SKM-1 (cell line): ENCODE data around the gene AMOTL1.

ENCODE experiments used
- DNase-seq: peaks from one replicate; lab custom pipeline; 2025; ENCODE audit not compliant: unreplicated experiment; lab: John Stamatoyannopoulos, UW

The AMOTL1 gene

DNA sequence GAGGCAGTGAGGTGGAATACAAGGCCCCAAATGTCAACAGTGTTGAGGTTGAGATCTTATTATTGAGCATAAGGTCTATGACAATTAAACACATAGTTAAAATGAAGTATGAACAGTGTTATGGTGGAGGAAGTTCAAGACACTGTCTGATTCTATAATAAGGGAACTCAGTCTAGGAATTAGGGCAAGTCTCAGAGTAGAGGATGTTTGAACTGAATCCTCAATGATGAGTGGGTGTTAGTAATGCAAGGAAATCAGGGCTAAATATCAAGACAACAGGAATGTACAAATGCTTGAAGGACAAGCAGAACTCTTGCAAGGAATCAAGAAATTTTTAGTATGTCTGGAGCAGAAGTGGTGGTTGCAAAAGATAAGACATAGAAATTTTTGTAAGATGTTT is 152.2 kb downstream of the AMOTL1 start:
- no peak for DNase-seq

DNA sequence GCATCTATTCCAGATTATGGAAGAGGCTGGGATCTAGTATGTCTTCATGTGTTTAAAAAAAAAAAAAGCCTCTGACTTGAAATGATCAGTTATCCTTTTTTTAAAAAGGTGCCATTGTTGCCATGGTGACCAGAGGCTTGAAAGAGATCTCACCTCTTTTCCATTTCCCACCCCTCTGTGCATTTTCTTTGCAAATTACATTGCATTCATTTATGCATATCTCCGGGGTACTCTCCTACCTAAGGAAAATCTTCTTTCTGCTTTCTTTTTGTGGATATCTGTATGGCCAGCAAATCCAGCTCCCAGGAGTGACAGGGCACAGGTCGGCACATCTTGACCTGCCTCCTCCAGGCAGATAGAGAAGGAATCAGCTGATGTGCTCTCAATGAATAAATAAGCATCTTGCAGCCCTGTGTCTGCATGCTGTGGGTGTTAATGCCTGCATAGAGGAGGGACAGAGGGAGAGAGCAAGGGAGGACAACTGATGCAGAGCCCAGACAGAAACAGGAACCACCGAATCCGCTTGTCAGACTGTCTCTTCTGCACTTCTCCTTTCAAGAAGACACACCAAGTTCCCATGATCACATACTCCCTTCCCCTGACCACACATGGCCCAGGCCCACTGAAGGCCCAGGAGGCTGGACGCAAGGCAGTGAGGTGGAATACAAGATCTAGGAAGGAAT is 154.3 kb downstream of the AMOTL1 start:
- peak; percentile 58 for DNase-seq

DNA sequence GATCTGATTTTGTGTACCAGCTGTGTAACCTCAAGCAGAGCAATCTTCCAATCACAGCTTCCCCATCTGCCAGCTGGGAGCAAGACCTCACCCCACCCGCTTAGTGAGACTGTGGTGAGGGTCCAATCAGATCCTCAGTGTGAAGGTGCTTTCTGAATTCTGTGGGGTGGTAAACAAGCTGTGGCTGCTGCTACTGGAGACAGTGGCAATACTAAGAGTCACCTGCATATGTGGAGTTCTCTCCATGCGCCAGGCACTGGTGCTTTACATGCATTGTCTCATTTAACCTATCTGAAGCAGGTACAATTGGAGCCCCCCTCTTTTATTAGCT is 154.8 kb downstream of the AMOTL1 start:
- no peak for DNase-seq

DNA sequence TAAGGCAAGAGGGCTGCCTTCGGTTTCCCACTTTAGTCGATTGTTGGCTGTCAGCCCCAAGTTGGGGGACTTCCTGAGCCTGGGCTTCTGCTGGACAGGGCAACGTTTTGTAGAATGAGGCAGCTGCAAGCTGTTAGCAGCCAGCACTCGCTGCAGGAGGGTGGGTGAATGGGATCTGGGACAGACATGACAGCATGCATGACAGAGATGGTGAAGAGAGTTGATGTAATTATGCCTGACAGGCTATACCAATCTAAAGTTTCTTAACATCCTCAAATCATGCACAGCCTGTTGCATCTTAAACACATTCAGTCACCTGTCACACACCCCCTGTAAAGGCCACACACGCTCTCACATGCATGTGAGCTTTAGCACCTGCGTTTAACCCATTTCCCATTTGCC is 156.0 kb downstream of the AMOTL1 start:
- DNase-seq, result no peak

DNA sequence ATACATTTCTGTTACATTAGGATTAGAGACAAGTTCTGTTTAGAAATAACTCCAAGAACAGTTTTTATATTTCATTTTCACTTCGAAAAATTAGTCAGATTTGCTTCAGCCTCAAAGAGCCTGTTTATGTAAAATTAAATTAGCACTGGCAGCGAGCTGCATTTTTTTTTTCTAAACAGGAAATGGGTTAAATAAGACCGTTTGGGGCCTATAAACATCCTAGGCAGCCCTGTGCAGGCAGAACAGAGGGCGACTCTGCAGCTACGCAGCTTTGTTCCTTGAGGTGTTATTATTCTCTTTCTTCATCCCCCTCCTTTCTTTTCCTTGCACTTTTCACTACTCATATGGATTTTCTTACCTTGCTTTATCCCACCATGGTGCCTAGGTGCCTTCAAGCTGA is 156.5 kb downstream of the AMOTL1 start:
- no peak for DNase-seq

DNA sequence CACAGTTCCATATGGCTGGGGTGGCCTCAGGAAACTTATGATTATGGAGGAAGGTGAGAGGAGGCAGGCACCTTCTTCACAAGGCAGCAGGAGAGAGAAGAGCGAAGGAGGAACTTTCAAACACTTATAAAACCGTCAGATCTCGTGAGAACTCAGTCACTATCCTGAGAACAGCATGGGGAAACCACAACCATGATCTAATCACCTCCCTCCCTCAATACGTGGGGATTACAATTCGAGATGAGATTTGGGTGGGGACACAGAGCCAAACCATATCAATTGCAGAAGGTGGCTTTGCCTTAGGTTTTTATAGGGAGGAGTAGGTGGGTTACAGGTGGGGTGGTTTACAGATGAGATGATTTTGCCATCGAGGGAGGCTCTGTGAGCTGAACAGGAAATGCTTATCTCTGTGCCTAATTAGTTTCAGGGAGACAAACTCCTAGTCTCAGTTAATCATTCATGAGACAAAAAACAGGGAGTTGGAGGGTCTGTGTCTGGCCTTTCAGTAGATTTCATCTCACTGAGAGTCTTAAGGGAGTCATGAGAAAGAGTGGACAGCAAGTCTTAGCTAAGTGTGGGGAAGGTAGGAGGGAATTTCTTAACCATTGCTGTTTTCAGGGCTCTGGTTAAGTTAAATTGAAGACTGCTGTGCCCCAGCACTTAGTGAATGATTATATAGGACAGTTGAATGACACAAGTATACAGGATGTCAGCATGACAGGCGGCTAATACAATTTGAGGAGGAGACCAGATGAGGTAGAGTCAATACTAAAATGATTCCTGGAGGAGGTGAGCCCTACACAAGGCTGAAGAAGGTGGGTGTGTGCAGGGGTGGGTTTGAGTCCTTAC is 157.5 kb downstream of the AMOTL1 start:
- DNase-seq, result no peak

DNA sequence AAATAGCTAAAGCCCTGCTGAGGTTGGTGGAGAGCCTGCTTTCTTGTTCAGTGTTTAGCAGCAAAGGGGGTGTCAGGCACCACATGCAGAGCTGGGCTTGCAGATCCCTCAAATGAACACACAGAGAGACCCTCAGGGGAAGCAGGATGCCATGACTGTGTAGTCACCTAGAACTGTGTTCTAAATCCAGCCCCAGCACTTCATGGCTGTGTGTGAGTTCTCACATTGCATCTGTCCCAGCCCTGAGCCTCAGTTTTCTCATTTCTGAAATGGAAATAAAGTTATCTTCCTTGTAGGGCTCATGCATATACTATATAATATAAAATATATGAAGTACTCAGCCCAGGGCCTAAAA is 158.1 kb downstream of the AMOTL1 start:
- no peak for DNase-seq
